Lung (tissue), 12 donors: Measurements from ENCODE around the gene ITPRIPL2. TPM values are rescaled to one million over a fixed set of nuclear protein-coding genes. Genes with fewer than 3 reads are reported as not detected.

Experiments
- ATAC-seq: fragments of 200-7000 bp; cut with Tn5 transposase; one replicate; pipeline ENCODE4 v1.9.1; 2020; ENCODE audit warnings: moderate number of reproducible peaks; ENCODE audit not compliant: insufficient read depth, low FRiP score
- DNase-seq, 3 donors: peaks; one replicate each; pipeline ENCODE4 v3.0.0-alpha.2; 2013 to 2017
- H3K27ac ChIP-seq, 2 donors: one replicate each; pipeline ENCODE4 v1.5.1; 2013; ENCODE audit warnings: mild to moderate bottlenecking in 2 of 2, moderate library complexity in 2 of 2, control low read depth in 1 of 2, inconsistent platforms in 1 of 2, low read depth in 1 of 2, low read length in 1 of 2
- H3K27me3 ChIP-seq, 3 donors: one replicate each; pipeline ENCODE4 v1.5.1; 2013; ENCODE audit warnings: low read length in 2 of 3; ENCODE audit not compliant: control insufficient read depth in 3 of 3, insufficient read depth in 3 of 3
- H3K36me3 ChIP-seq, 4 donors: one replicate each; pipeline ENCODE4 v1.5.1; 2013; ENCODE audit warnings: low read length in 4 of 4, mild to moderate bottlenecking in 1 of 4, moderate library complexity in 1 of 4; ENCODE audit not compliant: control insufficient read depth in 4 of 4, insufficient read depth in 4 of 4
- H3K4me1 ChIP-seq, 5 donors: one replicate each; pipeline ENCODE4 v1.5.1; 2013; ENCODE audit warnings: low read length in 5 of 5, mild to moderate bottlenecking in 2 of 5, moderate library complexity in 1 of 5; ENCODE audit not compliant: control insufficient read depth in 5 of 5, insufficient read depth in 5 of 5
- H3K4me3 ChIP-seq: one replicate; pipeline ENCODE4 v1.5.1; 2013; ENCODE audit warnings: mild to moderate bottlenecking, control low read depth, moderate library complexity
- H3K9ac ChIP-seq, 2 donors: one replicate each; pipeline ENCODE4 v1.5.1; 2013; ENCODE audit warnings: low read length in 2 of 2, control low read depth in 1 of 2; ENCODE audit not compliant: insufficient read depth in 1 of 2
- H3K9me3 ChIP-seq, 4 donors: one replicate each; pipeline ENCODE4 v1.5.1; 2013; ENCODE audit warnings: low read length in 3 of 4, mild to moderate bottlenecking in 1 of 4, moderate library complexity in 1 of 4; ENCODE audit not compliant: control insufficient read depth in 4 of 4, insufficient read depth in 3 of 4
- WGBS, 2 donors: extraction: QIAGEN DNeasy Blood & Tissue Kit; methylation state at CpG; one replicate each; pipeline ENCODE4 v1.1.7; 2013; 5-methylcytosine and 5-hydroxymethylcytosine counted together
- polyA plus RNA-seq, 2 donors: library from polyadenylated mRNA; stranded (reverse); fragments of 200-250 nt; gene quantifications; one replicate each; pipeline ENCODE4 v1.2.1, GENCODE V29; 2013
- total RNA-seq, 2 donors: library from RNA; depleted of rRNA in 1 of 2; stranded (reverse); fragments of >200 nt in 1 of 2; gene quantifications; one replicate each; pipeline ENCODE4 v1.2.1, GENCODE V29; 2014 to 2021
- TF ChIP-seq, protein P1 (sequence below): IDR thresholded peaks from 2 replicates; pipeline ENCODE4 v1.5.1; 2012; ENCODE audit warnings: mild to moderate bottlenecking; ENCODE audit errors: control extremely low read depth, extremely low read depth
- donor health status: control.
- donor health status: control.
- donor health status: Bipolar disorder and iron deficiency.
- donor health status: healthy.
- donor health status: DM: yes; HTN: yes; CAD: no.

The ITPRIPL2 gene
- total and polyA plus RNA-seq, 4 donors = 12.4 to 86.3 (median 28.3) TPM

DNA sequence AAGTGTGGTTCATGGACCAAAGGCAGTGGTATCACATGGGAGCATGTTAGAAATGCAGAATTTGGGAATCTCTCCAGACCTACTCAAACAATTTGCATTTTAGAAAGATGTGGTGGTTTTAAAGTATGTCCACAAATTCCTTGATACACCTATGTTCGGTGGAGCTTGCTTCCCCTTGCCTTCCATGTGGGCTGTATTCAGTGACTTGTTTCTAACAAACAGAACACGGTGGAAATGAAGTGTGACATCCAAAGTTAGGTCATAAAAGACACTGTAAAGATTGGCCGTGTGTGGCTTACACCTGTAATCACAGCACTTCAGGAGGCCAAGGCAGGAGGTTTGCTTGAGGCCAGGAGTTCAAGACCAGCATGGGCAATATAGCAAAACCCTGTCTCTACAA is 29.6 kb upstream of the ITPRIPL2 start:
- Histone ChIP-seq H3K4me3 (no peak overlapping the region), H3K4me1 (peaks cover 0 to 12% (median 3%) of the 10 kb centered on the region in 5 donors), H3K27ac (no peak overlapping the region), H3K9ac (no peak overlapping the region), H3K36me3 (peaks cover under 1 to 5% (median 3%) of the 10 kb centered on the region in 4 donors), H3K27me3 (no peaks in the 10 kb centered on the region), H3K9me3 (no peaks in the 10 kb centered on the region)
- TF ChIP-seq, protein P1, sequence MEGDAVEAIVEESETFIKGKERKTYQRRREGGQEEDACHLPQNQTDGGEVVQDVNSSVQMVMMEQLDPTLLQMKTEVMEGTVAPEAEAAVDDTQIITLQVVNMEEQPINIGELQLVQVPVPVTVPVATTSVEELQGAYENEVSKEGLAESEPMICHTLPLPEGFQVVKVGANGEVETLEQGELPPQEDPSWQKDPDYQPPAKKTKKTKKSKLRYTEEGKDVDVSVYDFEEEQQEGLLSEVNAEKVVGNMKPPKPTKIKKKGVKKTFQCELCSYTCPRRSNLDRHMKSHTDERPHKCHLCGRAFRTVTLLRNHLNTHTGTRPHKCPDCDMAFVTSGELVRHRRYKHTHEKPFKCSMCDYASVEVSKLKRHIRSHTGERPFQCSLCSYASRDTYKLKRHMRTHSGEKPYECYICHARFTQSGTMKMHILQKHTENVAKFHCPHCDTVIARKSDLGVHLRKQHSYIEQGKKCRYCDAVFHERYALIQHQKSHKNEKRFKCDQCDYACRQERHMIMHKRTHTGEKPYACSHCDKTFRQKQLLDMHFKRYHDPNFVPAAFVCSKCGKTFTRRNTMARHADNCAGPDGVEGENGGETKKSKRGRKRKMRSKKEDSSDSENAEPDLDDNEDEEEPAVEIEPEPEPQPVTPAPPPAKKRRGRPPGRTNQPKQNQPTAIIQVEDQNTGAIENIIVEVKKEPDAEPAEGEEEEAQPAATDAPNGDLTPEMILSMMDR = no peak
- ATAC-seq (no peak), DNase-seq (no peak)
- WGBS, 2 donors = 78 to 84% methylated on average over 3 of the region's 3 CpGs

DNA sequence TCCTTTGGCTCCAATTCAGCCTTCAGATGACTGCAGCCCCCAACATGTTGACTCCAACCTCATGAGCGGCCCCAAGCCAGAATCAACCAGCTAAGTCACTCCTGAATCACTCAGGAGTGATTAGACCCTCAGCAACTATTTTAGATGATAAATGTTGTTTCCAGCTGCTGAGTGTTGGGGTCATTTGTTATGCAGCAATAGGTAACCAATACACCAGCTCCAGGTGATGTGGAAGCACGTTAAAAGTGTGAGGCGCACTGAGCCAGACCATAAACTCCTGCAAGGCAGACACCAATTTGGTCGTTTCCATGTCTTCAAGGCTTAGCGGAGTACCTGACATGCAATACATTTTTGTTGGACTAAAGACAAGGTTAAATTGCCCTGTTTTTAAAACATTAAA is 28.9 kb upstream of the ITPRIPL2 start:
- Histone ChIP-seq H3K4me3 (no peak overlapping the region), H3K36me3 (peaks cover 0 to 5% (median 3%) of the 10 kb centered on the region in 4 donors), H3K4me1 (peaks cover 0 to 12% (median 3%) of the 10 kb centered on the region in 5 donors), H3K9ac (no peak overlapping the region), H3K27ac (no peak overlapping the region), H3K9me3 (no peaks in the 10 kb centered on the region), H3K27me3 (no peaks in the 10 kb centered on the region)
- WGBS, 2 donors = 91 to 94% methylated on average over 5 of the region's 5 CpGs
- TF ChIP-seq, protein P1 = no peak
- no peak for ATAC-seq
- DNase-seq = no peak

DNA sequence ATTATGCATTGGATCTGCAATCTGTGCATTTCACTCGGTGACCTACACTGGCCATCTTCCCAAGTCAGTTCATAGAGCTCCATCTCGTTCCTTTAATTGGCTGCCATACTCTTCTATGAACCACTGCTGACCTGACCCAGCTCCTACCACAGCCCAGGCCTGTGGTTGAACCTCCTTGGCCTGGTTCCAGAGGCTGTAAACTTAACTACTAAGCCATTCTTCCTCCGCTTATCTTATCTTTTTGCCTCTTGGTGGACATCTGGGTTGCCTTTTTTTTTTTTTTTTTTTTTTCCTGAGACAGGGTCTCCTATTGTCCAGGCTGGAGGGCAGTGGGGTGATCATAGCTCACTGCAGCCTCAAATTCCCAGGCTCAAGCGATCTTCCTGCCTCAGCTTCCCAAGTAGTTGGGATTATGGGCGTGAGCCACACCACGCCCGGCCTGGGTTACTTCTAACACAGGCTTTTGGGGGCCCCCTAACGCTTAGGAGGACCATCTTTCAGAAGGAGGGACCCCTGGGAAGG is 28.0 kb upstream of the ITPRIPL2 start:
- H3K27me3 ChIP-seq = no peaks in the 10 kb centered on the region
- no peaks in the 10 kb centered on the region for H3K9me3 ChIP-seq
- peaks cover 0 to 12% (median 3%) of the 10 kb centered on the region in 5 donors for H3K4me1 ChIP-seq
- peaks cover 0 to 5% (median 2%) of the 10 kb centered on the region in 4 donors for H3K36me3 ChIP-seq
- H3K27ac ChIP-seq = no peak overlapping the region
- no peak overlapping the region for H3K4me3 ChIP-seq
- ATAC-seq (no peak), DNase-seq (peak in 1 of 3 donors; percentile 37)
- WGBS, 2 donors = 33 to 36% methylated on average over 8 of the region's 8 CpGs
- no peak overlapping the region for H3K9ac ChIP-seq
- TF ChIP-seq, protein P1 = no peak
